H1 (cell line): Measurements from ENCODE around the gene SPEN. TPM values are rescaled to one million over a fixed set of nuclear protein-coding genes. Genes with fewer than 3 reads are reported as not detected.

Source experiments
- CHD7 ChIP-seq: fragments of 300-600 bp; sonication (generic); IDR thresholded peaks from 2 replicates; pipeline ENCODE4 v1.7.1; 2012; ENCODE audit warnings: low read length, moderate library complexity, mild to moderate bottlenecking, inconsistent platforms; ENCODE audit not compliant: insufficient replicate concordance
- JUND ChIP-seq: IDR thresholded peaks from 2 replicates; pipeline ENCODE4 v1.6.1; 2011; ENCODE audit warnings: mild to moderate bottlenecking, improper control_type of control experiment, low read length
- RAD21 ChIP-seq, 2 experiments: IDR thresholded peaks in 1 of 2; conservative IDR thresholded peaks in 1 of 2; 2 replicates each; pipeline ENCODE4 v1.6.1; 2011; ENCODE audit warnings: low read depth in 2 of 2, low read length in 2 of 2, improper control_type of control experiment in 1 of 2, inconsistent platforms in 1 of 2, mild to moderate bottlenecking in 1 of 2, moderate library complexity in 1 of 2
- SIRT6 ChIP-seq: IDR thresholded peaks from one replicate; pipeline ENCODE4 v1.7.1; 2012; ENCODE audit warnings: low read length, inconsistent platforms
- USF2 ChIP-seq: IDR thresholded peaks from 2 replicates; pipeline ENCODE4 v1.6.1; 2011; ENCODE audit warnings: low read length, improper control_type of control experiment
- polyA plus RNA-seq, 7 experiments: library from polyadenylated mRNA; depleted of rRNA in 3 of 7; stranded (reverse) in 5 of 7; unstranded in 2 of 7; fragments of >200 nt in 5 of 7; fragments of 200-250 nt in 2 of 7; gene quantifications; 1 replicate in 5 of 7; 2 replicates in 1 of 7; 4 replicates in 1 of 7; pipeline versions ENCODE4 v1.2.1 to v1.2.3, GENCODE V29; 2011 to 2013; ENCODE audit warnings: missing spikeins in 2 of 7, mixed read lengths in 2 of 7
- total RNA-seq: library from RNA; stranded (reverse); fragmentation: NEBNext Ultra II Directional; extraction: Animal tissue kit (Norgen Biotek cat#: 25700); gene quantifications from 2 replicates; pipeline ENCODE4 v1.2.1, GENCODE V29; 2021

SPEN gene
- total and polyA plus RNA-seq, 2 of the 8 experiments (the other 6 are each of a cell fraction or from before 2014, with no cell fraction given) = 12.5 to 52.1 TPM

GRCh38 chr1:15963363-15963967, 116.0 kb downstream of the SPEN start (continued):
- TF ChIP-seq CHD7 (no peak), RAD21 (IDR thresholded peaks at IDR 0.05 in 1 of 2, conservative IDR thresholded peaks at IDR 0.05 in 1 of 2; ENCODE audit: low read depth in 2 of 2, low read length in 2 of 2) (no peak), USF2 (no peak), JUND (no peak), SIRT6 (no peak)
